K562 (cell line): ENCODE measurements around the gene MED16. TPM values are rescaled to one million over a fixed set of nuclear protein-coding genes. Genes with fewer than 3 reads are reported as not detected.

ENCODE experiments used
- ATAC-seq: fragments of 200-7000 bp; cut with Tn5 transposase; 3 replicates; pipeline ENCODE4 v1.9.1; 2020; ENCODE audit warnings: moderate library complexity
- BruUV-seq: library from RNA; stranded (reverse); fragments of 400-500 nt; replicated peaks from 2 replicates; lab custom pipeline; 2021; lab: Mats Ljungman, UMichigan
- CTCF ChIA-PET: fragments of 300-600 bp; formaldehyde crosslinking; extraction: SDS; loops from one replicate; lab custom pipeline; 2021; ENCODE audit warnings: low intra/inter-chr PET ratio; lab: Yijun Ruan, JAX
- POLR2A ChIA-PET: fragments of 300-600, 350-650 bp; sonication (Branson Sonifier 250); formaldehyde crosslinking; extraction: SDS; loops from one replicate; lab custom pipeline; 2021; ENCODE audit warnings: antibody characterized with exemption, inconsistent platforms; lab: Yijun Ruan, JAX
- DNase-seq, 4 experiments: peaks; one replicate each; pipeline versions ENCODE4 v3.0.0 to v3.0.0-alpha.2; 2011 to 2018; ENCODE audit warnings: low spot score in 3 of 4, mixed read lengths in 3 of 4; ENCODE audit errors: extremely low read depth in 1 of 4
- FAIRE-seq: peaks from 2 replicates; lab custom pipeline; 2011; peaks lifted over from hg19 to GRCh38; lab: Jason Lieb, UNC
- H2AFZ ChIP-seq: 2 replicates; pipeline ENCODE4 v1.6.0; 2011; ENCODE audit warnings: low read depth, low read length, control low read depth, inconsistent platforms
- H3K27ac ChIP-seq: fragments of 200-600 bp; 3 replicates; pipeline ENCODE4 v1.8.0; 2011; ENCODE audit warnings: low read depth, mild to moderate bottlenecking, control low read depth, inconsistent platforms, low read length, moderate library complexity, mixed read lengths; ENCODE audit errors: extremely low read depth
- H3K27me3 ChIP-seq, 2 experiments: fragments of 300-600 bp in 1 of 2; 2 replicates in 1 of 2; 3 replicates in 1 of 2; pipeline versions ENCODE4 v1.6.0 to v1.8.0; 2011; ENCODE audit warnings: inconsistent platforms in 2 of 2, low read length in 2 of 2, mild to moderate bottlenecking in 1 of 2, mixed read lengths in 1 of 2, moderate library complexity in 1 of 2; ENCODE audit not compliant: control insufficient read depth in 2 of 2, insufficient read depth in 2 of 2
- H3K36me3 ChIP-seq: fragments of 300-600 bp; 3 replicates; pipeline ENCODE4 v1.8.0; 2011; ENCODE audit warnings: mild to moderate bottlenecking, low read length, inconsistent platforms; ENCODE audit not compliant: control insufficient read depth, insufficient read depth
- H3K4me1 ChIP-seq, 2 experiments: fragments of 200-600 bp in 1 of 2; replicated peaks in 1 of 2; 2 replicates in 1 of 2; 3 replicates in 1 of 2; pipeline versions ENCODE4 v1.5.1 to v1.8.0; 2011; ENCODE audit warnings: inconsistent platforms in 2 of 2, low read length in 2 of 2, mild to moderate bottlenecking in 1 of 2, mixed read lengths in 1 of 2, moderate library complexity in 1 of 2; ENCODE audit not compliant: control insufficient read depth in 2 of 2, insufficient read depth in 2 of 2
- H3K4me2 ChIP-seq: 2 replicates; pipeline ENCODE4 v1.6.1; 2011; ENCODE audit warnings: low read length, control low read depth, inconsistent platforms, mixed read lengths; ENCODE audit not compliant: insufficient read depth
- H3K4me3 ChIP-seq: fragments of 200-600 bp; sonication (generic), shearing (Covaris generic); 2 replicates; pipeline ENCODE4 v1.5.1; 2016; ENCODE audit warnings: control low read depth, inconsistent platforms
- H3K79me2 ChIP-seq: fragments of 200-600 bp; 3 replicates; pipeline ENCODE4 v1.8.0; 2011; ENCODE audit warnings: low read length, inconsistent platforms; ENCODE audit not compliant: control insufficient read depth, insufficient read depth
- H3K9ac ChIP-seq, 2 experiments: 2 replicates each; pipeline versions ENCODE4 v1.6.0 to v1.6.1; 2011; ENCODE audit warnings: low read depth in 2 of 2, low read length in 2 of 2, control low read depth in 1 of 2, inconsistent platforms in 1 of 2, mild to moderate bottlenecking in 1 of 2, mixed read lengths in 1 of 2; ENCODE audit not compliant: insufficient read depth in 1 of 2
- H3K9me1 ChIP-seq: one replicate; pipeline ENCODE4 v1.6.0; 2011; ENCODE audit warnings: inconsistent platforms, mild to moderate bottlenecking, low read length, moderate library complexity; ENCODE audit not compliant: control insufficient read depth, insufficient read depth
- H3K9me3 ChIP-seq: replicated peaks from 2 replicates; pipeline ENCODE4 v1.5.1; 2011; ENCODE audit warnings: low read depth, low read length, inconsistent platforms; ENCODE audit not compliant: control insufficient read depth, insufficient read depth
- H4K20me1 ChIP-seq: replicated peaks from 2 replicates; pipeline ENCODE4 v1.6.1; 2011; ENCODE audit warnings: low read length, inconsistent platforms, mixed read lengths; ENCODE audit not compliant: control insufficient read depth, insufficient read depth
- CBX5 ChIP-seq: IDR thresholded peaks from 2 replicates; pipeline ENCODE4 v1.6.1; 2014; ENCODE audit warnings: low read depth, borderline replicate concordance
- DPF2 ChIP-seq: fragments of 450-650 bp; IDR thresholded peaks from 2 replicates; pipeline ENCODE4 v1.6.1; 2016
- FOXM1 ChIP-seq, 2 experiments: fragments of 450-650 bp in 1 of 2; sonication (generic) in 1 of 2; formaldehyde crosslinking in 1 of 2; IDR thresholded peaks; 2 replicates each; pipeline versions ENCODE4 v1.6.1 to v1.9.0; 2017 to 2022; ENCODE audit warnings: low read depth in 2 of 2, mild to moderate bottlenecking in 2 of 2, missing genetic modification reagents in 1 of 2, moderate library complexity in 1 of 2
- HDAC2 ChIP-seq: fragments of 450-650 bp; IDR thresholded peaks from 2 replicates; pipeline ENCODE4 v1.6.1; 2016; ENCODE audit warnings: mild to moderate bottlenecking
- HDAC8 ChIP-seq: fragments of 450-650 bp; IDR thresholded peaks from 2 replicates; pipeline ENCODE4 v1.6.1; 2016; ENCODE audit warnings: mild to moderate bottlenecking, missing genetic modification characterization, moderate library complexity, missing compliant biosample characterization
- KDM2B ChIP-seq: fragments of 250-450 bp; sonication (Bioruptor Pico); IDR thresholded peaks from 2 replicates; pipeline ENCODE4 v1.8.0; 2021; ENCODE audit warnings: mild to moderate bottlenecking, moderate library complexity
- KHSRP ChIP-seq: fragments of 450-650 bp; IDR thresholded peaks from 2 replicates; pipeline ENCODE4 v1.6.1; 2017
- NCOA1 ChIP-seq: fragments of 450-650 bp; IDR thresholded peaks from 2 replicates; pipeline ENCODE4 v1.6.1; 2016; ENCODE audit warnings: low read depth
- NFIC ChIP-seq: fragments of 450-650 bp; IDR thresholded peaks from 2 replicates; pipeline ENCODE4 v1.6.1; 2017; ENCODE audit warnings: mild to moderate bottlenecking, inconsistent platforms
- NRF1 ChIP-seq, 2 experiments: fragments of 450-650 bp; IDR thresholded peaks in 1 of 2; conservative IDR thresholded peaks in 1 of 2; 2 replicates each; pipeline ENCODE4 v1.6.1; 2014; ENCODE audit warnings: mild to moderate bottlenecking in 2 of 2
- NUFIP1 ChIP-seq: fragments of 450-650 bp; IDR thresholded peaks from 2 replicates; pipeline ENCODE4 v1.6.1; 2018; ENCODE audit not compliant: partially characterized antibody
- RBM22 ChIP-seq: fragments of 200-400 bp; formaldehyde crosslinking; IDR thresholded peaks from 2 replicates; pipeline ENCODE4 v1.6.1; 2018; ENCODE audit warnings: low read length, low read depth; ENCODE audit not compliant: poor library complexity, severe bottlenecking
- SMAD3 ChIP-seq: fragments of 450-650 bp; formaldehyde crosslinking; conservative IDR thresholded peaks from 2 replicates; pipeline ENCODE4 v1.4.0; 2020; ENCODE audit warnings: mild to moderate bottlenecking
- ZFX ChIP-seq: sonication (generic); formaldehyde crosslinking; IDR thresholded peaks from 2 replicates; pipeline ENCODE4 v1.8.0; 2022; ENCODE audit warnings: mild to moderate bottlenecking, missing genetic modification reagents, moderate library complexity
- ZNF253 ChIP-seq: fragments of 250-450 bp; sonication (Bioruptor Pico); conservative IDR thresholded peaks from 2 replicates; pipeline ENCODE4 v1.6.1; 2021; ENCODE audit warnings: mild to moderate bottlenecking
- WGBS: fragments of 100-300 bp; shearing (Covaris generic); methylation state at CpG from one replicate; pipeline ENCODE4 v1.1.6; 2016; ENCODE audit warnings: low coverage, mixed read lengths; ENCODE audit not compliant: insufficient coverage; ENCODE audit errors: missing lambda C conversion rate; 5-methylcytosine and 5-hydroxymethylcytosine counted together
- in situ Hi-C: fragments of 300-500 bp; cut with MboI; formaldehyde crosslinking; loops from 4 replicates; pipeline ENCODE4 v1.15.0; 2018; ENCODE audit warnings: inconsistent platforms, mixed read lengths
- intact Hi-C: fragments of 100-400 bp; cut with micrococcal nuclease; formaldehyde crosslinking; loops from 2 replicates; pipeline ENCODE4 v1.14.2; 2022
- polyA plus RNA-seq, 8 experiments: library from polyadenylated mRNA; depleted of rRNA in 4 of 8; stranded (reverse) in 5 of 8; unstranded in 3 of 8; fragments of >200 nt; fragmentation: Nextera tagmentation in 2 of 8; fragmentation: Illumina TruSeq in 1 of 8; extraction: Ambion mirVana in 2 of 8; extraction: Trizol in 1 of 8; gene quantifications; 2 replicates each; pipeline versions ENCODE4 v1.2.1 to v1.2.3, GENCODE V29; 2011 to 2014; ENCODE audit warnings: inconsistent platforms in 1 of 8, missing spikeins in 1 of 8
- total RNA-seq, 7 experiments: library from RNA; depleted of rRNA in 6 of 7; stranded (reverse); fragments of >200 nt in 6 of 7; fragmentation: Illumina TruSeq in 2 of 7; extraction: Trizol in 2 of 7; gene quantifications; 2 replicates each; pipeline versions ENCODE4 v1.2.1 to v1.2.3, GENCODE V29; 2011 to 2021; ENCODE audit warnings: low replicate concordance in 1 of 7
- TF ChIP-seq, protein P1 (sequence below): sonication (generic); formaldehyde crosslinking; IDR thresholded peaks from 2 replicates; pipeline ENCODE4 v1.8.1; 2023; ENCODE audit warnings: mild to moderate bottlenecking, missing genetic modification reagents
- TF ChIP-seq, protein P2 (sequence below), 2 experiments: IDR thresholded peaks; 2 replicates each; pipeline ENCODE4 v1.6.1; 2011; ENCODE audit warnings: borderline replicate concordance in 1 of 2, control low read depth in 1 of 2, low read depth in 1 of 2, low read length in 1 of 2, mild to moderate bottlenecking in 1 of 2, mixed read lengths in 1 of 2, moderate library complexity in 1 of 2; ENCODE audit not compliant: insufficient read depth in 1 of 2, insufficient read length in 1 of 2, poor library complexity in 1 of 2, severe bottlenecking in 1 of 2; ENCODE audit errors: extremely low read depth in 1 of 2

The MED16 gene
- total and polyA plus RNA-seq, 9 of the 15 experiments (the other 6 are each of a cell fraction or from before 2014, with no cell fraction given), result 0.89 to 59.9 (median 8.6) TPM

DNA sequence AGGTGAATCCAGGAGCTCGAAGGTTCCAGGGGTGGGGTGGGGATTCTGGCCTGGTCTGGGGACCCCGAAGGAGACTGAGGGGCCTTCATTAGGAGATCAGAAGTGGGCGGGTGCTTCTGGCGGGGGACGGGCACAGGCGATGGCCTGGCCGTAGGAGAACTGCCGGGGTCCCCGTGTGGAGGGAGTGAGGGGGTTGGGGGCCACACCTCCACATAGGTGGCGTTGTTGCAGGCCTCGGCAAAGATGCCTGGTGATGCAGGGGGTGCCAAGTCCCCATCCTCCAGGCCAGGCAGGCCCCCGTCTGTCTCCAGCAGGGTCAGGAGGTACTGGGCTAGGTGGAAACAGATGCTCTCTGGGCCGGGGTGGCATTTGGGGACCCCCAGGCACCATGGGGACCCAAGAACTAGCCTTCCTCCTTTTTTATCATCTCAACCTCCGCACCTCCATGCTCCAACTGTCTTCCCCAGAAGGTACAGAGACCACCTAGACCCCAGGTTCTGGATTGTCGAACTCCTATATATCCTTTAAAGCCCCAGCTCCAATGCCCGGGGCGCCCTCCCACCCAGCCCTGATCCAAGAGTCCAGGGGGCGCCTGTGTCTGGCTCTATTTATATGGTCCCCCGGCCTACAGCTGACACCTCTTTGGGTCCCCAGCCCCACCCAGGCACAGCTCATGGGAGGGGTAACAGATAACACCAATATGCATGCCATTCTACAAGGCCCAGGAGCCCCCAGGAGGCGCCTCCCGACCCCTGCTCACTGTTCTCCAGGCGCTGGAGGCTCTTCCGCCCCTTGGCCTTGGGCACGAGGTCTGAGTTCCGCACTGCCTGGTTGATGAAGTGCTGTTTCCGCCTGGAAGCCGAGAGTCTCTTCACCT, 8.5 kb upstream of the MED16 start:
- Histone ChIP-seq H3K9me3 (no peaks in the 10 kb centered on the region), H3K4me1 (peaks cover 42 to 82% of the 10 kb centered on the region in 2 experiments), H3K4me3 (peak overlapping the region; percentile 16; the same call in 1 of the 2 replicates), H3K27ac (peak overlapping the region; percentile 55; the same call in 1 of the 3 replicates), H3K9ac (peak overlapping the region in 1 of 2 experiments; percentile 85; a peak in 2 of 4 replicates), H4K20me1 (peaks cover 12% of the 10 kb centered on the region), H3K36me3 (peaks cover 70% of the 10 kb centered on the region; the same call in 2 of the 3 replicates), H3K79me2 (peaks cover 62% of the 10 kb centered on the region), H3K27me3 (no peaks in the 10 kb centered on the region), H2AFZ (no peak overlapping the region), H3K4me2 (peak overlapping the region; percentile 23; the same call in 1 of the 2 replicates), H3K9me1 (peaks cover 5% of the 10 kb centered on the region)
- no peak for FAIRE-seq
- DNase-seq, result no peak
- ChIA-PET POLR2A (interaction anchor here (0.6 to 3.2 kb wide), 2 partner anchors 8 to 10 kb away, joined by 3 to 15 read pairs; partner anchors contain the start of genes MED16 and RNU6-9), CTCF (interaction anchor here (0.6 kb wide), 1 partner anchor 100 kb away, joined by 3 read pairs; no protein-coding TSS in a partner anchor)
- in situ Hi-C loops, result no loop called here
- no peak for ATAC-seq
- 66% methylated on average over 18 of the region's 27 CpGs for WGBS
- intact Hi-C loops, result no loop called here
- no TSS peak for BruUV-seq
- TF ChIP-seq RBM22, result peak; percentile 23
- TF ChIP-seq HDAC2, result 0 out of 2 replicates have a peak, but pooled peaks have one; percentile 17
- TF ChIP-seq ZFX, result peak; percentile 29; the same call in 1 of the 2 replicates
- no peak for TF ChIP-seq SMAD3 (CRISPR knock-in tag)
- TF ChIP-seq HDAC8 (tag), result no peak
- TF ChIP-seq KHSRP, result no peak
- no peak for TF ChIP-seq KDM2B (CRISPR knock-in tag)
- TF ChIP-seq FOXM1 (IDR thresholded peaks at IDR 0.05; ENCODE audit: low read depth), result no peak
- TF ChIP-seq FOXM1 (CRISPR knock-in tag; IDR thresholded peaks at IDR 0.05; ENCODE audit: low read depth), result no peak
- no peak for TF ChIP-seq ZNF253 (CRISPR knock-in tag)
- TF ChIP-seq NFIC, result no peak
- TF ChIP-seq DPF2, result no peak
- TF ChIP-seq NRF1 (conservative IDR thresholded peaks at IDR 0.05 in 1 of 2, IDR thresholded peaks at IDR 0.05 in 1 of 2), result no peak
- TF ChIP-seq, protein P1, sequence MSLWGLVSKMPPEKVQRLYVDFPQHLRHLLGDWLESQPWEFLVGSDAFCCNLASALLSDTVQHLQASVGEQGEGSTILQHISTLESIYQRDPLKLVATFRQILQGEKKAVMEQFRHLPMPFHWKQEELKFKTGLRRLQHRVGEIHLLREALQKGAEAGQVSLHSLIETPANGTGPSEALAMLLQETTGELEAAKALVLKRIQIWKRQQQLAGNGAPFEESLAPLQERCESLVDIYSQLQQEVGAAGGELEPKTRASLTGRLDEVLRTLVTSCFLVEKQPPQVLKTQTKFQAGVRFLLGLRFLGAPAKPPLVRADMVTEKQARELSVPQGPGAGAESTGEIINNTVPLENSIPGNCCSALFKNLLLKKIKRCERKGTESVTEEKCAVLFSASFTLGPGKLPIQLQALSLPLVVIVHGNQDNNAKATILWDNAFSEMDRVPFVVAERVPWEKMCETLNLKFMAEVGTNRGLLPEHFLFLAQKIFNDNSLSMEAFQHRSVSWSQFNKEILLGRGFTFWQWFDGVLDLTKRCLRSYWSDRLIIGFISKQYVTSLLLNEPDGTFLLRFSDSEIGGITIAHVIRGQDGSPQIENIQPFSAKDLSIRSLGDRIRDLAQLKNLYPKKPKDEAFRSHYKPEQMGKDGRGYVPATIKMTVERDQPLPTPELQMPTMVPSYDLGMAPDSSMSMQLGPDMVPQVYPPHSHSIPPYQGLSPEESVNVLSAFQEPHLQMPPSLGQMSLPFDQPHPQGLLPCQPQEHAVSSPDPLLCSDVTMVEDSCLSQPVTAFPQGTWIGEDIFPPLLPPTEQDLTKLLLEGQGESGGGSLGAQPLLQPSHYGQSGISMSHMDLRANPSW (CRISPR knock-in tag), result no peak
- no peak for TF ChIP-seq NCOA1
- TF ChIP-seq, protein P2, sequence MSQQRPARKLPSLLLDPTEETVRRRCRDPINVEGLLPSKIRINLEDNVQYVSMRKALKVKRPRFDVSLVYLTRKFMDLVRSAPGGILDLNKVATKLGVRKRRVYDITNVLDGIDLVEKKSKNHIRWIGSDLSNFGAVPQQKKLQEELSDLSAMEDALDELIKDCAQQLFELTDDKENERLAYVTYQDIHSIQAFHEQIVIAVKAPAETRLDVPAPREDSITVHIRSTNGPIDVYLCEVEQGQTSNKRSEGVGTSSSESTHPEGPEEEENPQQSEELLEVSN (IDR thresholded peaks at IDR 0.05; ENCODE audit: borderline replicate concordance in 1 of 2, extremely low read depth in 1 of 2, insufficient read depth in 1 of 2, insufficient read length in 1 of 2, low read depth in 1 of 2, low read length in 1 of 2, poor library complexity in 1 of 2, severe bottlenecking in 1 of 2), result no peak
- TF ChIP-seq CBX5, result no peak
- no peak for TF ChIP-seq NUFIP1
